Stomach (tissue), 4 donors: ENCODE data around the gene KTN1.

Experiments
- CTCF ChIP-seq, 7 experiments: fragments of 450-650 bp in 4 of 7; fragments of 200-600 bp in 3 of 7; sonication (generic) in 3 of 7; IDR thresholded peaks; one replicate each; pipeline ENCODE4 v1.5.1; 2016 to 2019; ENCODE audit warnings: antibody characterized with exemption in 7 of 7, control low read depth in 2 of 7, mild to moderate bottlenecking in 1 of 7
- EP300 ChIP-seq: sonication (generic); formaldehyde crosslinking; IDR thresholded peaks from one replicate; pipeline ENCODE4 v1.6.1; 2017; ENCODE audit warnings: antibody characterized with exemption
- POLR2A ChIP-seq, 4 donors: fragments of 450-650 bp; IDR thresholded peaks; one replicate each; pipeline ENCODE4 v1.6.1; 2016; ENCODE audit warnings: antibody characterized with exemption in 4 of 4, control low read depth in 2 of 4, mild to moderate bottlenecking in 1 of 4, moderate library complexity in 1 of 4
- POLR2AphosphoS5 ChIP-seq, 3 donors: sonication (generic); formaldehyde crosslinking; IDR thresholded peaks; one replicate each; pipeline ENCODE4 v1.6.1; 2016; ENCODE audit warnings: antibody characterized with exemption in 3 of 3

DNA sequence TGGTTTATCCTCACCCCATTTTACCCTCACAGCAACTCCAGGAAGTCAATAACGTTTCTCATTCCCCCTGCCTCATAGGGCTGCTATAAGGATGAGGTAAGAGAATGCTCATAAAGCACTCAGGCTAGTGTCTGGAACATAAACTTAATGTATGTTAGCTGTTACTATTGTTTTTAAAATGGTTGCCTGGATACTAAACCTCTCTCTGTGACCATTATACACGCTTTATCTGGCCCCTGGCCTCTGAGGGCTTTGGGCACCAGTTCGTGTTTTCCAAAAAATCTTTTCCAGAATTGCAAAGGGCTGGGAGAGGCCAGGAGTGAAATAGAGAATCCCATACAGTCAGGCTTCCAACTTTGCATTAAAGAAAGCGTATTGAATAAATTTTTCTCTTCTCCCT is 113.9 kb downstream of the KTN1 start:
- TF ChIP-seq POLR2A (IDR thresholded peaks at IDR 0.05), result no peak
- no peak for TF ChIP-seq CTCF (IDR thresholded peaks at IDR 0.05)
- TF ChIP-seq POLR2AphosphoS5 (IDR thresholded peaks at IDR 0.05), result no peak
- no peak for TF ChIP-seq EP300
